ENCODE results near the gene TMEM134. TPM values are rescaled to one million over a fixed set of nuclear protein-coding genes. Genes with fewer than 3 reads are reported as not detected.

TMEM134 gene
- total and polyA plus RNA-seq, 9 of the 15 experiments (the other 6 are each of a cell fraction or from before 2014, with no cell fraction given): 0.63 to 48.4 (median 10.7) TPM

DNA sequence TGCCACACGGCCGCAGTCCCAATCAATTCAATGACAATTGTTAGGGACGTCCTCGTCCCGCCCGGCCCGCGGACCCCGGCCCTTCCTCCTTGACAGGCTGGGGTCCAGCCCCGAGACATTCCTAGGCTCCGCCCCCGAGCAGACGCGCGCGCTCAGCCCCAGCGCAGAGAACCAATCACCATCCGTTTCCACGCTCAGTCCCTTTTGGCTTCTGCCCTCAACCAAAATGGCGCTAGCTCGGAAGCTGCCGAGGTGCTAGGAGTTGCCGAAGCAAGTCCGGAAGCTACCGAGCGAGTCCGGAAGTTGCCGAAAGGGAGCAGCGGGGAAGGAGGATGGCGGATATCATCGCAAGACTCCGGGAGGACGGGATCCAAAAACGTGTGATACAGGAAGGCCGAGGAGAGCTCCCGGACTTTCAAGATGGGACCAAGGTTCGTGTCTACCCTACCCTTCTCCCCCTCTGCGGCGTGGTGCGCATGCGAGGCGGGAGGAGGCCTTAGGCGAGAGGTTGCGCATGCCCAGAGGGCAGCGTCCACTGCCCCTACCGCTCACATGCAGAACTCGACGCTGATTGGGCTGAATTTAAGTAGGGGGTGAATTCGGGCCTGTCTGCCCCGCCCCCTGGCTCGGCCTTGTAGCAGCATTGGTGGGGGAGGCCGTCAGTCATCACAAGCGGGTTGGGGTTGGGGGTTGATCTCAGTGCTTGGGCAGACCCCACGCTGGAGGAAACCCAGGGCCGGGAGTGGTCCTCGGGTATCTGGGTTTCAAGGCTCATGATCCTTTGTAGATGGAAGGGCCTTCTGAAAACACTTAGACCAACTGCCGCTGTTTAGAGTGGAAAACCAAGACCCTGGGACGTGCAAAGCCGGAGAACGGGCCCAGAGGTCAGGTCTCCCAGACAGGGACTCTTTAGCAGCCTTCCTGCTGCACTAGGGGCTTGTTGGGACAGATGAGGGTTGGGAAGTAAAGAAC, 14.1 kb upstream of the TMEM134 start, which contains the start of gene AIP (continued):
- no peak for TF ChIP-seq ZNF407 (IDR thresholded peaks at IDR 0.05; ENCODE audit: low read depth)
- TF ChIP-seq TRIM24 (IDR thresholded peaks at IDR 0.05): no peak
- no peak for TF ChIP-seq ZNF175 (CRISPR knock-in tag; IDR thresholded peaks at IDR 0.05; ENCODE audit: low read depth)
- TF ChIP-seq PYGO2 (tag; IDR thresholded peaks at IDR 0.05): no peak
- no peak for TF ChIP-seq ZNF134 (CRISPR knock-in tag; conservative IDR thresholded peaks at IDR 0.05)
- TF ChIP-seq NCOA2 (IDR thresholded peaks at IDR 0.05; ENCODE audit: partially characterized antibody in 2 of 2): no peak
- no peak for TF ChIP-seq TSC22D4 (tag; IDR thresholded peaks at IDR 0.05)
- TF ChIP-seq PCBP2 (IDR thresholded peaks at IDR 0.05; ENCODE audit: low read depth, low read length, poor library complexity, severe bottlenecking): no peak
- no peak for TF ChIP-seq NFE2 (IDR thresholded peaks at IDR 0.05; ENCODE audit: low read depth)
- TF ChIP-seq EZH2 (IDR thresholded peaks at IDR 0.05; ENCODE audit: borderline replicate concordance, low read depth, low read length): no peak
- TF ChIP-seq PKNOX1 (IDR thresholded peaks at IDR 0.05): peak; percentile 99
- no peak for TF ChIP-seq CGGBP1 (CRISPR knock-in tag; IDR thresholded peaks at IDR 0.05)
- 0 out of 4 replicates have a peak, but pooled peaks of 1 of the 2 experiments have one; percentile 22 for TF ChIP-seq FOXK2 (conservative IDR thresholded peaks at IDR 0.05 in 1 of 2, IDR thresholded peaks at IDR 0.05 in 1 of 2; ENCODE audit: low read depth in 2 of 2)
- peak; percentile 100 for TF ChIP-seq FOXP1 (CRISPR knock-in tag; IDR thresholded peaks at IDR 0.05)
- TF ChIP-seq NR3C1 (CRISPR knock-in tag; IDR thresholded peaks at IDR 0.05): peak; percentile 98
- no peak for TF ChIP-seq HBP1 (CRISPR knock-in tag; IDR thresholded peaks at IDR 0.05)

All from K562 (cell line).